HG03280 (cell line): ENCODE data around the gene TPK1.
"Not testable (repeated sequence)": the region's sequence is repeated elsewhere in the genome, so short reads cannot be mapped to it uniquely, and the experiment has no call there.

ENCODE experiments used
- ATAC-seq: cut with Tn5 transposase; IDR thresholded peaks from one replicate; pipeline ENCODE4 v1.9.1; 2021; ENCODE audit warnings: mild to moderate bottlenecking, moderate library complexity; ENCODE audit not compliant: unreplicated experiment

Gene TPK1

GRCh38 chr7:144729226-144729625, 106.6 kb downstream of the TPK1 start:
- no peak for ATAC-seq

- ATAC-seq = no peak
These were observed 107.3 kb downstream of the TPK1 start for GRCh38 chr7:144728551-144728950.

GRCh38 chr7:144726840-144727239, 109.0 kb downstream of the TPK1 start:
- not testable (repeated sequence) for ATAC-seq

- ATAC-seq = peak; percentile 89
These were observed 110.8 kb downstream of the TPK1 start for GRCh38 chr7:144725070-144725469.

DNA sequence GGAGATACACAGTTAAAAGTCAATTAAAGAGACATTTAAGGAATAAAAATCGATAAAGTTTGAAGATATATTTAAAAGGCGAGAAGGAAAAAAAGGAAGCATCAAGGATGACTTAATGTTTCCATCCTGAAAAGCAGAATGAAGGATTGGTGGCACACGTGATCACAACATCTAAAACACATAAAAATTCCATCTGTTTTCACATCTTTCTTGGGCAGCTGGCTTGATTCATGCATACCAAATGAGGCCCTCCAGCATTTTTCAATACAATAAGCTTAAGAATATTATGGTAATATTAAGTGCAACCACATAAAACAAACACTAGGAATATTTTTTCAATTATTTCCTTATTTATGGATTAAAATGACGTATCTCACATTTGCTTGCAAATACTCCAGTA, 112.6 kb downstream of the TPK1 start:
- ATAC-seq = no peak

DNA sequence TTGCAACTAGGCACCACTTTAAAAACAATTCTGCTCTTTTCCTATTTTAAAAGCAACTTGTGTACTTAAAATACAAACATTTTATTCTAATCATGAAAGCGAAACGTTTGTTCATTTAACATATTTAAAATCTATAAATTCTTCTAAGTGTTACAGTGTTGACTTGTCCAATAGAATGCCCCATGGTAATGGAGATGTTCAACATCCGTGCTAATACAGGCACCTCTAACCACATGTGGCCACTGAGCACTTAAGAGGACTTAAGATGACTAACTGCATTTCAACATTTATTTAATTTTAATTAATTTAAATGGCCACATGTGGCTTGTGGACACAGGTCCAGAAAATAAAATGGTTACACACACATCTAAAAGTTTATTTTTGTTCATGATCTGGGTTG, 115.1 kb downstream of the TPK1 start:
- ATAC-seq = no peak

DNA sequence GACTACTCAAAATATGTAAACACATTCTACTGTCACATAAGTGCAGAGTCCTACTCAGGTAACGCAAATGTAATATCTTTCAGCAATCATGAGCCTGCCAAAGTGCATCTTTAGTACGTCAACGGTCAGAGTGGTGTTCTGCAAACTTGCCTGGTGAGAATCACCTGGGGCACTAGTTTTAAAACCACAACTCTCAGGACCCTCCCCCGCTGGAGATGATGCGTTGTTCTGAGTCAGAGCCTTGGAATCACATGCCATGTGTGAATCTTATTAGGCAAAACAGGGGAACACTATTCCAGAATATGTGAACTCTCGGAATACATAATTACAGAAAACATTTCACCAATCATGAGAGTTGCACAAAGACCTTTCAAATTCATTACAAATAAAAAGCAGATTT, 115.7 kb downstream of the TPK1 start:
- ATAC-seq = no peak

DNA sequence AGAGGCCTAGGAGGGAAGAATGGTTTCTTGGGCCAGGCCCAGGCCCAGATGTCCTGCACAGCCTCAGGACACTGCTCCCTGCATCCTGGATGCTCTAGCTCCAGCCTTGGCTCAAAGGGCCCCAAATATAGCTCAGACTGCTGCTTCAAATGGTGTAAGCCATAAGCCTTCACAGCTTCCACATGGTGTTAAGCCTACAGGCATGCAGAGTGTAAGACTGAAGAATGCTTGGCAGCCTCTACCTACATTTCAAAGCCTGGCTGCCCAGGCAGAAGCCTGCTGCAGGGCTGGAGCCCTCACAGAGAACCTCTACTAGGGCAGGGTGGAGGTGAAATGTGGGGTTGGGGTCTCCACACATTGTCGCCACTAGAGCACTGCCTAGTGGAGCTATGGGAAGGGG, 118.1 kb downstream of the TPK1 start:
- no peak for ATAC-seq

GRCh38 chr7:144713850-144714249, 122.0 kb downstream of the TPK1 start:
- no peak for ATAC-seq

GRCh38 chr7:144710791-144711190, 125.1 kb downstream of the TPK1 start:
- ATAC-seq = no peak

DNA sequence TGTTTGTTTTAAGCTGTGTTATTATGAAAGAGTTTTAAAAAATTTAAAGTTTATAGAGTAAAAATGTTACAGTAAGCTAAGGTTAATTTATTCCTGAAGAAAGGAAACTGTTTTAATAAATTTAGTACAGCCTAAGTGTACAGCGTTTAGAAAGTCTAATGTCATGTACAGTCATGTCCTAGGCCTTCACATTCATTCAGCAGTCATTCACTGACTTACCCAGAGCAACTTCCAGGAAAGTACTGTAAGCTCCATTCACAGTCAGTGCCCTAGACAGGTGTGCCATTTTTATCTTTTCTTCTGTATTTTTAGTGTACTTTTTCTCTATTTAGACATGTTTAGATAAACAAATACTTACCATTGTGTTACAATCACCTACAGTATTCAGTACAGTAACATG, 126.8 kb downstream of the TPK1 start:
- no peak for ATAC-seq

DNA sequence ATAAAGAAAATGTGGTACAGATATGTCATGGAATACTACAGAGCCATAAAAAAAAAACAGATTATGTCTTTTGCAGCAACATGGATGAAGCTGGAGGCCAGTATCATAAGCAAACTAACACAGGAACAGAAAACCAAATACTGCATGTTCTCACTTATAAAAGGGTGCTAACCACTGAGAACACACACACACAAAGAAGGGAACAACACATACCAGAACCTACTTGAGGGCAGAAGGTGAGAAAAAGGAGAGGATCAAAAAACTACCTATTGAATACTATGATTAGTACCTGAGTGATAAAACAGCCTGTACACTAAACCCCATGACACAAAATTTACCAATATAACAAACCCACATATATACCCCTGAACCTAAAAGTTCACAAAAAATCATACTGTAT, 144.6 kb downstream of the TPK1 start:
- no peak for ATAC-seq

- no peak for ATAC-seq
These were observed 153.1 kb downstream of the TPK1 start for GRCh38 chr7:144682581-144683280.

DNA sequence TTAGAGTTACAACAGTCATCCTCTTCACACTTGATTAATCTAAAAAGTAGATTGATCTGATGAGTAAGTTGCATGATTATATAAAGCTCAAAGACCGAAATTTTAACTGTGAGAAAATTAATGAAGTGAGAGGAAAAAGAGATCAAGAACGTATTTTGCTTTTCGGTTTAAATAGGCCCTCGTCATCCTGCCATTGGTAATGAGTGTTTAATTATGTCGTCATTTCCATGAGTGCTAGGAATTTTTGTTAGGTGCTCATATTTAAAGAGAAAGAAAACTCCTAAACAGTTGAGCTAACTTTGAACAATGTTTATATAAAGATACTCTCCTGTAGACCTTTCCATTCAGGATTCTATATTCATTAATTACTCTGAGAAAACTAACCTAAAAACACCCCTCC, 159.4 kb downstream of the TPK1 start:
- ATAC-seq = no peak

DNA sequence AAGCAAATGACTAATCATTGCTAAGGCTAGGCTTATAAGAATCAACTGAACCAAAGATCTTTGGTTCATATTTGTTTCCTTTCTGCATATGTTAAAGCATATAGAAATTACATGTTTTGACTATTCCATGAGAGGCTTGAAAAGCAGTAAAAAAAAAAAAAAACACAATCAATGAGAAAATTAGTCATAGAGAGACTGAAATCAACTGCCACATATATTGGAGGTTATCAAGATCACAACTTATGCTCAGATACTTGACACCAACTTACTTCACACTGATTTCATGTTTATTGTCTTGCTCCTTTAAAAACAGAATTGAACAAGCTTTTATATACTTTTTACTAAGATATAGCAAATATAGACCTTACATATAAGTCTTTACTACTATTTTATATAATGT, 161.3 kb downstream of the TPK1 start:
- ATAC-seq = no peak

DNA sequence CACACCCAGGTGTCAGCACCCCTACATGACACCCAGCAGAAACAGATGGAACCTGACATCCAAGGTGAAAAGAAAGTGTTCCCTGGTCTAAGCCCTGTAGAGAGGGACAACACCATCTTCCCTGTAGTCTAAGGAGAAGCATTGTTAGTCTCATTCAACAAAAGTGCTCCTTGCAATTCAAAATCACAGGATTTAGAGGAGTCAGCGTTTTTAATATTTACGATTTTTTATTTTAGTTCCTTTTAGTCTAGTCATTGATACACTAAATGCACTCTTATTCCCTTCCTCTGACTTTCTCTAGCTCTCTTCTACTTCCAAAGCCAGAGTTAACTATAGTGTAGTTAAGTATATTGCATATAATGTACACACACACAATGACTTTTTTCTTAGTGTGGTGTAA, 163.0 kb downstream of the TPK1 start:
- ATAC-seq = no peak

- ATAC-seq = no peak
These were observed 164.4 kb downstream of the TPK1 start for GRCh38 chr7:144671429-144671828.

- no peak for ATAC-seq
These were observed 165.6 kb downstream of the TPK1 start for GRCh38 chr7:144670218-144670617.

DNA sequence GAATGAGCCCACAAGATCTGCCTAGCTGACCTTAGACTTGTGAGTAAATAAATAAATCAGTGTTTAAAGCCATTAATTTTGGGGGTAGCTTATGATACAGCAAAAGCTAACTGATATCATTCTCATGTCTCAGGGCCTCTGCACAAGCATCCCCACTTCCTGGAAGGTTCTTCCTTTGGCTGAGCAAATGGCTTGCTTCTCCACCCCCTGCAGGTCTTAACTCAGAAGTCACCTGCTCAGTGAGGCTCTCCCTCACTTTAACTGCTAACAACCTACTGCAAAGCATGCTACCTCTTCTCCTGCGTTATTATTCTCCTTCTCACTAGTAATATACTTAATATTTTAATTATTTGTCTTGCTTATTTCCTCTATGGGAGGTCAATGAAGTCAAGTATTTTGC, 167.3 kb downstream of the TPK1 start:
- no peak for ATAC-seq

DNA sequence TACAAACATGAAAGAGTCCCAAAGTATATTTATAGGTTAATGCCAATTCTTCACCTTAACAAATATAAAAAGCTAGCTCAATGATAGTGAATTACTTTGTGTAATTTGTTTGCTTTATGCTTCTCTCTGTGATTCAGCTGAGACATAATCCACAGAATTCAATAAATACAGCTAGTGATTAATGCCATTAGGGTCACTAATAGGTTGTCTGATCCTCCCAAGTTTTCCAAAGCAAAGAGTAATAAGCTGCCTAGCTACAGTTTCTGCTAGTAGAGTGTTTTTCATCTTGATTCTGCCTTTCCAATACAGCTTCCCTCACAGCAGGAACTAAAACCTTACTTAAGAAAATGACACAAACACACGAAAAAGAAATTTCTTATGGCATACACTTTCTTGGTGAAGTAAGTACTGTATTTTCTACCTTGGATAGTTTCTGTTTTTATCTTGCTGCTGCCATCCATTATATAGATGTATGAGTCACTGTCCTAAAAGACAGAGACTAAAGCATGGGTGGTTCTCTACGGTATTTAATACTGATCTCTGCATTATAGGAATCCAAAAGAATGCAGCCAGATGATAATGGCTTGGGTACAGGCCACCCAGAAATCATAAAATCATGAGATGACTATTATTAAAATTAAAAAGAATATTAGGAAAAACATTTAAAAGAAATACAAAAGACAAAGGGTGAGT, 170.0 kb downstream of the TPK1 start:
- ATAC-seq = no peak

- no peak for ATAC-seq
These were observed 176.6 kb downstream of the TPK1 start for GRCh38 chr7:144659211-144659610.

DNA sequence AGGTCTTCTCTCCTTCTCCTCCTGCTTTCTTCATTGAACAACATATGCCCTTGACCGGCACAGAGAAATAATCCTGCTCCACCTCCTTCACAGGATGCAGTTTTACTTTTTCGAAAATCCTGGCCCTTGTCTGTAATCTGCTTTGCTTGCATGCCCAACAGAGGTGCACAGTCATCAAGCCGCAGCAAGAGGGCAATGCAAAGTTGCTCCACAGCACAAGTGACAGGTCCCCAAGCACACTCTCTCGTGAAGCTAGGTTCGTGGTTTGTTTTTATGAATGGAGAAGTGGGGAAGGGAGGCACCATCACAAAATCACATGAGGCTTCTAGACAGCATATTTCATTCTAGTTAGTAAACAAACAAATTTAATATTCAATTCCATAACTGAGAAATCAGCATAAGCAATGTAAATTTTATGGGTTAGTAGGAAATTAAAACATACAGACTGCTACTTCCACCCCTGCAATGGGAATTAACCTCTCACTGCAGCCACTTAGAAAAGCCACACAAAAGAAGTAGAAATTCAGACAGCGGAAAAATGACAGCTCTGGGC, 178.8 kb downstream of the TPK1 start:
- ATAC-seq = no peak
